Left ventricle myocardium inferior (tissue), 1 donor: ENCODE data around the gene CUX1. TPM values are rescaled to one million over a fixed set of nuclear protein-coding genes. Genes with fewer than 3 reads are reported as not detected.
A peak's percentile ranks its signal among the peaks of the same experiment; 100 is the strongest.

Experiments
- DNase-seq: peaks from one replicate; pipeline ENCODE4 v3.0.0-alpha.2; 2020
- H3K27ac ChIP-seq: fragments of 200-600 bp; replicated peaks from 2 replicates; pipeline ENCODE4 v1.8.0; 2021
- H3K27me3 ChIP-seq: fragments of 200-600 bp; 2 replicates; pipeline ENCODE4 v1.8.0; 2021; ENCODE audit warnings: low read depth
- H3K36me3 ChIP-seq: fragments of 200-600 bp; 2 replicates; pipeline ENCODE4 v1.8.0; 2021
- H3K4me1 ChIP-seq: fragments of 200-600 bp; 2 replicates; pipeline ENCODE4 v1.8.0; 2021
- H3K4me3 ChIP-seq: fragments of 200-600 bp; 2 replicates; pipeline ENCODE4 v1.8.0; 2021; ENCODE audit warnings: mild to moderate bottlenecking, moderate library complexity
- H3K9me3 ChIP-seq: fragments of 200-600 bp; replicated peaks from 2 replicates; pipeline ENCODE4 v1.8.0; 2021
- CTCF ChIP-seq: fragments of 200-600 bp; IDR thresholded peaks from 2 replicates; pipeline ENCODE4 v1.8.0; 2021; ENCODE audit warnings: antibody characterized with exemption, mild to moderate bottlenecking, borderline replicate concordance
- intact Hi-C: fragments of 100-400 bp; cut with micrococcal nuclease; formaldehyde crosslinking; loops from one replicate; pipeline ENCODE4 v1.11.0; 2022
- total RNA-seq: library from RNA; stranded (reverse); fragmentation: NEBNext Ultra II Directional; extraction: Animal tissue kit (Norgen Biotek cat#: 25700); gene quantifications from one replicate; pipeline ENCODE4 v1.2.1, GENCODE V29; 2021
- donor health status: DM: no; HTN: yes; CAD: no; lungs with severe emphysema.

Gene CUX1
- total RNA-seq, 1 donor from 2014 or later = 125 TPM

GRCh38 chr7:102210787-102211186 is 393.4 kb downstream of the CUX1 start:
- Histone ChIP-seq H3K4me3 (no peak overlapping the region), H3K27me3 (no peaks in the 10 kb centered on the region), H3K27ac (no peak overlapping the region), H3K9me3 (no peaks in the 10 kb centered on the region), H3K4me1 (peaks cover 29% of the 10 kb centered on the region), H3K36me3 (peaks cover 56% of the 10 kb centered on the region)
- intact Hi-C loops = no loop called here
- DNase-seq = no peak
- TF ChIP-seq CTCF = no peak

GRCh38 chr7:102211590-102212550 is 394.4 kb downstream of the CUX1 start:
- H3K4me1 ChIP-seq = peaks cover 30% of the 10 kb centered on the region
- no peaks in the 10 kb centered on the region for H3K27me3 ChIP-seq
- no peak overlapping the region for H3K4me3 ChIP-seq
- no peak overlapping the region for H3K27ac ChIP-seq
- no peak for TF ChIP-seq CTCF
- no peak for DNase-seq
- H3K9me3 ChIP-seq = no peaks in the 10 kb centered on the region
- intact Hi-C loops = no loop called here
- H3K36me3 ChIP-seq = peaks cover 46% of the 10 kb centered on the region

- Histone ChIP-seq H3K9me3 (no peaks in the 10 kb centered on the region), H3K27me3 (no peaks in the 10 kb centered on the region), H3K4me1 (peaks cover 30% of the 10 kb centered on the region), H3K27ac (peak overlapping the region; percentile 68), H3K36me3 (peaks cover 26% of the 10 kb centered on the region), H3K4me3 (peak overlapping the region; percentile 21)
- intact Hi-C loops = no loop called here
- no peak for DNase-seq
- no peak for TF ChIP-seq CTCF
Observed at GRCh38 chr7:102214477-102215072, 397.1 kb downstream of the CUX1 start.

GRCh38 chr7:102215256-102215655 is 397.8 kb downstream of the CUX1 start:
- peaks cover 19% of the 10 kb centered on the region for H3K36me3 ChIP-seq
- H3K27ac ChIP-seq = peak overlapping the region; percentile 68
- no peak for TF ChIP-seq CTCF
- peaks cover 30% of the 10 kb centered on the region for H3K4me1 ChIP-seq
- DNase-seq = no peak
- intact Hi-C loops = no loop called here
- H3K4me3 ChIP-seq = no peak overlapping the region
- no peaks in the 10 kb centered on the region for H3K9me3 ChIP-seq
- H3K27me3 ChIP-seq = no peaks in the 10 kb centered on the region

- intact Hi-C loops = no loop called here
- H3K4me3 ChIP-seq = no peak overlapping the region
- no peaks in the 10 kb centered on the region for H3K9me3 ChIP-seq
- TF ChIP-seq CTCF = no peak
- no peaks in the 10 kb centered on the region for H3K27me3 ChIP-seq
- H3K36me3 ChIP-seq = peaks cover 15% of the 10 kb centered on the region
- peaks cover 30% of the 10 kb centered on the region for H3K4me1 ChIP-seq
- DNase-seq = no peak
- H3K27ac ChIP-seq = no peak overlapping the region
Observed at GRCh38 chr7:102215711-102216110, 398.3 kb downstream of the CUX1 start.
